NOMO-1 treated with dmso at 0.1 percent for 144 hours (cell line): ENCODE data around the gene AIMP2.
"Not testable (repeated sequence)": the region's sequence is repeated elsewhere in the genome, so short reads cannot be mapped to it uniquely, and the experiment has no call there.

Experiments
- DNase-seq: peaks from one replicate; lab custom pipeline; 2025; ENCODE audit not compliant: unreplicated experiment; lab: John Stamatoyannopoulos, UW

The AIMP2 gene

GRCh38 chr7:6026011-6026819 lies 17.1 kb downstream of the AIMP2 start:
- peak; percentile 87 for DNase-seq

GRCh38 chr7:6026820-6027311 lies 17.8 kb downstream of the AIMP2 start:
- DNase-seq: peak; percentile 50

GRCh38 chr7:6027806-6028365 lies 18.8 kb downstream of the AIMP2 start:
- DNase-seq: no peak

GRCh38 chr7:6028563-6028962 lies 19.5 kb downstream of the AIMP2 start:
- DNase-seq: no peak

- no peak for DNase-seq
Observed at GRCh38 chr7:6030988-6031387, 21.9 kb downstream of the AIMP2 start, which contains the start of gene ANKRD61. ANKRD61 (plus strand) TSS chr7:6031376; CDS start chr7:6031376, 0 bp downstream.

GRCh38 chr7:6031567-6031966 lies 22.5 kb downstream of the AIMP2 start:
- DNase-seq: no peak

- DNase-seq: no peak
Observed at GRCh38 chr7:6032167-6032566, 23.1 kb downstream of the AIMP2 start.

- no peak for DNase-seq
Observed at GRCh38 chr7:6032641-6033040, 23.6 kb downstream of the AIMP2 start.

- no peak for DNase-seq
Observed at GRCh38 chr7:6035165-6035564, 26.1 kb downstream of the AIMP2 start.

- no peak for DNase-seq
Observed at GRCh38 chr7:6035686-6036085, 26.6 kb downstream of the AIMP2 start.

- no peak for DNase-seq
Observed at GRCh38 chr7:6049780-6050179, 40.7 kb downstream of the AIMP2 start.

GRCh38 chr7:6051185-6051584 lies 42.1 kb downstream of the AIMP2 start:
- DNase-seq: not testable (repeated sequence)

- DNase-seq: no peak
Observed at GRCh38 chr7:6056616-6057015, 47.5 kb downstream of the AIMP2 start.

- DNase-seq: no peak
Observed at GRCh38 chr7:6057316-6058129, 48.5 kb downstream of the AIMP2 start.

GRCh38 chr7:6059941-6060340 lies 50.9 kb downstream of the AIMP2 start:
- DNase-seq: not testable (repeated sequence)

GRCh38 chr7:6071406-6071805 lies 62.3 kb downstream of the AIMP2 start:
- DNase-seq: peak; percentile 20
